Stimulated activated CD8-positive, alpha-beta memory T cell treated with anti-CD3 and anti-CD28 coated beads, Interleukin-4, amount 100 ng/mL, for 1 hour (primary cell): Measurements from ENCODE around the gene CHMP2A.
"Not testable (repeated sequence)": the region's sequence is repeated elsewhere in the genome, so short reads cannot be mapped to it uniquely, and the experiment has no call there.

Source experiments
- DNase-seq, 2 donors: peaks; one replicate each; pipeline ENCODE4 v3.0.0-alpha.2; 2020; ENCODE audit warnings: low read depth in 2 of 2, low spot score in 1 of 2

Gene CHMP2A

DNA sequence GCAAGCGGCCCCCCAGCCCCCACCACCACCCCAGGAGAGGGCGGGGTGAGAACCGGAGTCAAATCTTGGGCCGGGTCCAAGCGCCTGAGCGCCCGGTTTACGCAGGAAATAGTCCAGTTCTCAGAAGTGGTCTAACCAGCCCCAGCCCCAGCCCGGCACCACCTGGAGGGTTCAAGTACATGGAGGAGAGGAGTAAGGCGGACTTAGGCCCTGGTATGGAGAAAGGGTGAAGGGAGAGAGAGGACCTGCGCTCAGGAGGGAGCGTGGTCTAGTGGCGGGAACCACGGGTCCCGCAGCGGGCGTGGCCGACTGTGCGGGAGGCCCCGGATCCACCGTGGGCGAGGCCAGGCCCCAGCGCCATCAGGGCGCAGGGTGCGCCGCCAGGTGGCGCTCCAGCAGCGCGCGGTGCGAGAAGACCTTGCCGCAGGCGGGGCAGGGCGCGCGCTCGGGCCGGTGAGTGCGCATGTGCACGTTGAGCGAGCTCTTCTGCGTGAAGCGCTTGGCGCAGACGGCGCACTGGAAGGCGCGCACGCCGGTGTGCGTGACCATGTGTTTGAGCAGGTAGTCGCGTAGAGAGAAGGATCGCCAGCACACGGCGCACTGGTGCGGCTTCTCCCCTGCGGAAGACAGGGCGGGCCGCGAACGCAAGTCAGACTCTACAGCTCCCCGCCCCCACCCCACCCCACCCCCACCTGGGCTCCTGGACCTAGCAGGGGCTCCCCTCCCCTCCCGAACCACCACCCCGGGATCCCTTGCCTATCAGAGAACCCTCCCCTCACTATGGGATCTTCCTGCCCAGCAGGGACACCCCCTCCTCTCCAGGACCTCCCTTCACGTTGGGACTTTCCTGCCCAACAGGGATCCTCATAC, 41.0 kb downstream of the CHMP2A start:
- peak; percentile 85 to 87 for DNase-seq

DNA sequence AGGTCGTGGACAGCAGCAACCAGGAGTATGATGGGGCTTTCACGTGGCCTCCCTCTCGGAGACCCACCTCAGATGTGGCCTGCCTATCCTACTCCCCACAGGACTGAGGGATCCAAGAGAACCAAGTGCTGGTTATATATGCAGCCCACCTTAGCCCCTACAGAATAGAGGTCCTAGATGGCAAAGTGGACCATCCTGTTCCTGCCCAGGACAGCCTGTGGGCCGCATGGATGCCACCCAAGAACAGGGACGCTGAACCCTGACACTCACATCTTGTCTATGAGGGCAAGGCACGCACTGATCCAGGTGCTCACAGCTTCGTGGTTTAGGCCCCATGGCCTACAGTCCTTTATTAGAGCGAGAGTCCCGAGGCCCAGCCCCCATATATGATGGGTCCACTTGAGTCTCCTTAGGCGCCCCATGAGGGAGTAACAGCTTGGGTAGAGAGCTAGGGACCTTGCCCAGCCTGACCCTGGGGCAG, 41.7 kb downstream of the CHMP2A start:
- DNase-seq = no peak

DNA sequence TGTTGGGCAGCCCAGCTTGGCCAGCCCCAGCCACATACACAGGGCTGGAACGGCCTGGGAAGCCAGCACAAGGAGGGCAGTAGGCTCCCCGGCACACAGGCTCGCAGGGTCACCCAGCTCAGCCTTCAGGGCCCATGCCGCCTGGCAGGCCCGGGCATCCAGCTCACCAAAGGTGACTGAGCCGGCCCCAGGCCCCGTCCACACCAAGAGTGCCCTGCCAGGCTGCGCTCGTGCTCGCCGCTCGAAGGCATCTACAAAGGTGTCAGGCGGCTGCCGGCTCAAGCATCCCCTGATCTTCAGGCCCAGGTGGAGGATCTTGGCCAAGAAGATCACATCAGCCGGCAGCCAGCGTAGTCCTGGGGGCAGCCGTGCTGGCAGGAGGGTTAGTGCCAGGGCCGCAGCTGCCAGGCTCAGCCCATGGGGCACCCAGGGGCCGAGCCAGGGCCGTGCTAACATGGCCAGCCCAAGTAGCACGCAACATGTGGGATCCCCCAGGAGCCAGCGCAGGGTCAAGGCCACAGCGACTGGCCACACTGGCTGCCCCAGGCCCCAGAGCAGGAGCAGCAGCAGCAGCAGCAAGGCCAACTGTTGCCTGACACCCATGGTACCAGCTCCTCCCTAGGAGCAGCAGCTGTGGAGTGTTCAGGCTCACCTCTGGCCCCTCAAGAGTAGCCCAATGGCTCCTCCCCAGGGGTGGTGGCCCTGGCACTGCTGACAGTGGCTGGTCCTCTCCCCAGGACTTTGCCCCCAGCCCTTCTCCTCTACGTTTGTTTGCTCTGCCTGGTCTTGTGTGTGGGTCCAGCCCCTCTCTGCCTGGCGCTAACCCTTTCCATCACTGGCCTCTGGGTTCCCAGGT, 43.3 kb downstream of the CHMP2A start, which contains the start of gene SLC27A5:
SLC27A5 (minus strand) TSS at position 640 of the 856 bp plus-strand sequence; CDS start at position 603, 37 bp downstream.
- no peak for DNase-seq

DNA sequence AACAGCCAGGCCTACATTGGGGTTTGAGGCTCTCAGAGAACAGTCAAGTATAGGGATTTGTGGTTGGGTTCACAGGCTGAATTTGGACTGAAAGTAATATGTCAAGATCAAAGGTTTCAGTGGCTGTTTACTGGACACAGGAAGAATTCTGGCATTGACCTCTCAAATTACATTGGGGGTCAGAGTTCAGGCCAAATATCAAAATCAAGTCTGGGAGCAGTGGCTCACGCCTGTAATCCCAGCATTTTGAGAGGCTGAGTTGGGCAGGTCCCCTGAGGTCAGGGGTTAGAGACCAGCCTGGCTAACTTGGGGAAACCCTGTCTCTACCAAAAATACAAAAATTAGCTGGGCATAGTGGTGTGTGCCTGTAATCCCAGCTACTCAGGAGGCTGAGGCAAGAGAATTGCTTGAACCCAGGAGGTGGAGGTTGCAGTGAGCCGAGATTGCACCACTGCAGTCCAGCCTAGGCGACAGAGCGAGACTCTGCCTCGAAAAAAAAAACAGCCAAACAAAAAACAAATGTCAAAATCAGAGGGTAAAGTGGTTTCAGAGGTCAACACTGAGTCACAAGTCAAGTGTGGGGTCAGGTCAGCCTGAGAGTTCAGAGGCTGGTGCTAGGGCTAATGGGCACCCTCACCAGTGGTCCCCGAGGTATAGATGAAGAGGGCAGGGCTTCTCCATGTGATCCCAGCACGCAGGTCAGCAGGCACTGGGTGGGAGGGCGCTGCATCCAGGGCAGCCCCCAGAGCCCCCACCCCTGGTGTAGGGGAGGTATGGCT, 44.6 kb downstream of the CHMP2A start:
- DNase-seq = no peak

DNA sequence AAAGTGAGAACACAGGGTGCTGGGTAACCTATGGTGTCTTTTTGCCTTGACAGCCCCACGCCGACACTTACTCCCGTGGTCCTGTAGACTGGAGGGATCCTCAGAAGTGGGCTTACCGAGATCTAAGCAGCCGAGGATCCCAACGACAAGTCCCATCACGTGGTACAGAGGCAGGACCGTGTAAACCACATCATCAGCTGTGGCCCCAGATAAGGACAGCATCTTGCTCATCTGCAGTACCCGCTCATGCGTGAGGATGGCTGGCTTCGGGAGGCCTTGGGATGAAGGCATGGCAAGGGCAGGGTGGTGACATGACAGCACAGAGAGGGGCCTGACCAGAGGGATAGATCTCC, 45.2 kb downstream of the CHMP2A start:
- DNase-seq = no peak

- DNase-seq = not testable (repeated sequence)
These were observed 47.2 kb downstream of the CHMP2A start for GRCh38 chr19:58507602-58508223.
